Loucy (cell line): ENCODE data around the gene SEMA5A.

ENCODE experiments used
- H2AFZ ChIP-seq: fragments of 200-600 bp; sonication (generic); 2 replicates; pipeline ENCODE4 v1.6.0; 2016; ENCODE audit warnings: antibody characterized with exemption, mild to moderate bottlenecking, low read length, moderate library complexity
- H3F3A ChIP-seq: fragments of 200-600 bp; 2 replicates; pipeline ENCODE4 v1.6.0; 2016; ENCODE audit warnings: antibody characterized with exemption, low read depth, mild to moderate bottlenecking
- H3K27me3 ChIP-seq: fragments of 200-600 bp; sonication (generic); 2 replicates; pipeline ENCODE4 v1.6.1; 2014; ENCODE audit warnings: low read length, mild to moderate bottlenecking; ENCODE audit not compliant: insufficient read depth, poor library complexity, severe bottlenecking
- H3K36me3 ChIP-seq: fragments of 200-600 bp; sonication (generic); 2 replicates; pipeline ENCODE4 v1.6.1; 2016; ENCODE audit warnings: low read length; ENCODE audit not compliant: insufficient read depth
- H3K4me1 ChIP-seq: fragments of 200-600 bp; sonication (generic); 2 replicates; pipeline ENCODE4 v1.5.1; 2014; ENCODE audit warnings: low read length, mild to moderate bottlenecking; ENCODE audit not compliant: insufficient read depth, poor library complexity, severe bottlenecking
- H3K4me2 ChIP-seq: fragments of 200-600 bp; sonication (generic); 2 replicates; pipeline ENCODE4 v1.6.0; 2014; ENCODE audit warnings: antibody characterized with exemption, low read length, low read depth, mild to moderate bottlenecking; ENCODE audit not compliant: poor library complexity, severe bottlenecking
- H3K4me3 ChIP-seq: fragments of 200-600 bp; sonication (generic); 2 replicates; pipeline ENCODE4 v1.5.1; 2014; ENCODE audit warnings: low read length, mild to moderate bottlenecking, mixed read lengths; ENCODE audit not compliant: poor library complexity, severe bottlenecking
- H3K79me2 ChIP-seq: fragments of 200-600 bp; sonication (generic); 2 replicates; pipeline ENCODE4 v1.6.1; 2014; ENCODE audit warnings: low read length; ENCODE audit not compliant: insufficient read depth
- H3K9ac ChIP-seq: fragments of 200-600 bp; sonication (generic); 2 replicates; pipeline ENCODE4 v1.6.0; 2014; ENCODE audit warnings: mild to moderate bottlenecking, low read depth, low read length, moderate library complexity; ENCODE audit not compliant: poor library complexity, severe bottlenecking
- H3K9me2 ChIP-seq: fragments of 200-600 bp; sonication (generic); replicated peaks from 2 replicates; pipeline ENCODE4 v1.6.1; 2016; ENCODE audit warnings: low read depth, low read length, mixed read lengths
- H3K9me3 ChIP-seq: fragments of 200-600 bp; sonication (generic); 2 replicates; pipeline ENCODE4 v1.6.1; 2014; ENCODE audit warnings: mild to moderate bottlenecking, antibody characterized with exemption, low read length, low read depth; ENCODE audit not compliant: insufficient read depth
- H4K20me1 ChIP-seq: fragments of 200-600 bp; sonication (generic); 2 replicates; pipeline ENCODE4 v1.6.0; 2014; ENCODE audit warnings: antibody characterized with exemption, low read length, mild to moderate bottlenecking; ENCODE audit not compliant: insufficient read depth, poor library complexity, severe bottlenecking
- EZH2phosphoT487 ChIP-seq: fragments of 200-600 bp; IDR thresholded peaks from 2 replicates; pipeline ENCODE4 v1.6.1; 2018; ENCODE audit warnings: antibody characterized with exemption, mild to moderate bottlenecking, moderate library complexity, borderline replicate concordance
- TF ChIP-seq, protein P1 (sequence below): fragments of 200-600 bp; sonication (generic); conservative IDR thresholded peaks from 2 replicates; pipeline ENCODE4 v1.5.1; 2014; ENCODE audit warnings: mild to moderate bottlenecking, antibody characterized with exemption, low read length

SEMA5A gene

DNA sequence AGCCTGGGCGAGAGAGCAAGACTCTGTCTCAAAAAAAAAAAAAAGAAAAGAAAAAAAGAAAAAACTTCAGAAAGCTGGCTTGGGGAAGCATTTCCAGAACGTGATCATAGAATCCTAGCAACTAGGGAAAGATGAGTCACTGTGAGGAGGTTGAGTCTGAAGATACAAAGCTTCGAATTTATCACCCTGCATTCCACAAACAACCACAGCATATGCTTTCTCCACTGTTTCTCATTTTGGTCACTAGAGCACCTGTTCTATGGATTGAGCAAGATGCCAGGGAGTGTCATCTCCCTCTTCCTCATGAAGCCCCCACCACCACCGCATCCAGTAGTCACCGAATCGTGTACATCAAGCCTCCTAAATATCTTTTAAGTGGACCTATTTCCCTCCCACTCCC lies 37.9 kb downstream of the SEMA5A start:
- Histone ChIP-seq H3K36me3 (no peaks in the 10 kb centered on the region), H3K4me3 (no peak overlapping the region), H3F3A (no peaks in the 10 kb centered on the region), H4K20me1 (no peaks in the 10 kb centered on the region), H2AFZ (no peak overlapping the region), H3K4me1 (no peaks in the 10 kb centered on the region), H3K4me2 (no peak overlapping the region), H3K9me3 (no peaks in the 10 kb centered on the region), H3K9ac (no peak overlapping the region), H3K79me2 (no peaks in the 10 kb centered on the region), H3K27me3 (no peaks in the 10 kb centered on the region), H3K9me2 (no peaks in the 10 kb centered on the region)
- TF ChIP-seq, protein P1, sequence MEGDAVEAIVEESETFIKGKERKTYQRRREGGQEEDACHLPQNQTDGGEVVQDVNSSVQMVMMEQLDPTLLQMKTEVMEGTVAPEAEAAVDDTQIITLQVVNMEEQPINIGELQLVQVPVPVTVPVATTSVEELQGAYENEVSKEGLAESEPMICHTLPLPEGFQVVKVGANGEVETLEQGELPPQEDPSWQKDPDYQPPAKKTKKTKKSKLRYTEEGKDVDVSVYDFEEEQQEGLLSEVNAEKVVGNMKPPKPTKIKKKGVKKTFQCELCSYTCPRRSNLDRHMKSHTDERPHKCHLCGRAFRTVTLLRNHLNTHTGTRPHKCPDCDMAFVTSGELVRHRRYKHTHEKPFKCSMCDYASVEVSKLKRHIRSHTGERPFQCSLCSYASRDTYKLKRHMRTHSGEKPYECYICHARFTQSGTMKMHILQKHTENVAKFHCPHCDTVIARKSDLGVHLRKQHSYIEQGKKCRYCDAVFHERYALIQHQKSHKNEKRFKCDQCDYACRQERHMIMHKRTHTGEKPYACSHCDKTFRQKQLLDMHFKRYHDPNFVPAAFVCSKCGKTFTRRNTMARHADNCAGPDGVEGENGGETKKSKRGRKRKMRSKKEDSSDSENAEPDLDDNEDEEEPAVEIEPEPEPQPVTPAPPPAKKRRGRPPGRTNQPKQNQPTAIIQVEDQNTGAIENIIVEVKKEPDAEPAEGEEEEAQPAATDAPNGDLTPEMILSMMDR = no peak
- TF ChIP-seq EZH2phosphoT487 = no peak

- Histone ChIP-seq H3K4me2 (no peak overlapping the region), H2AFZ (no peak overlapping the region), H3K9me2 (no peaks in the 10 kb centered on the region), H3K36me3 (no peaks in the 10 kb centered on the region), H3K27me3 (no peaks in the 10 kb centered on the region), H3K9ac (no peak overlapping the region), H4K20me1 (no peaks in the 10 kb centered on the region), H3K4me1 (no peaks in the 10 kb centered on the region), H3K79me2 (no peaks in the 10 kb centered on the region), H3F3A (no peaks in the 10 kb centered on the region), H3K9me3 (no peaks in the 10 kb centered on the region), H3K4me3 (no peak overlapping the region)
- TF ChIP-seq, protein P1 = no peak
- TF ChIP-seq EZH2phosphoT487 = no peak
Observed at GRCh38 chr5:9505225-9505624, 40.6 kb downstream of the SEMA5A start.

GRCh38 chr5:9502864-9503263 lies 43.0 kb downstream of the SEMA5A start:
- no peaks in the 10 kb centered on the region for H3K27me3 ChIP-seq
- H3K9me3 ChIP-seq = no peaks in the 10 kb centered on the region
- no peaks in the 10 kb centered on the region for H3K9me2 ChIP-seq
- H3K36me3 ChIP-seq = no peaks in the 10 kb centered on the region
- H3K4me2 ChIP-seq = no peak overlapping the region
- H3K9ac ChIP-seq = no peak overlapping the region
- H3K79me2 ChIP-seq = no peaks in the 10 kb centered on the region
- no peaks in the 10 kb centered on the region for H4K20me1 ChIP-seq
- TF ChIP-seq EZH2phosphoT487 = no peak
- no peaks in the 10 kb centered on the region for H3K4me1 ChIP-seq
- H2AFZ ChIP-seq = no peak overlapping the region
- no peaks in the 10 kb centered on the region for H3F3A ChIP-seq
- no peak overlapping the region for H3K4me3 ChIP-seq

- no peaks in the 10 kb centered on the region for H3K36me3 ChIP-seq
- TF ChIP-seq, protein P1 = no peak
- TF ChIP-seq EZH2phosphoT487 = no peak
- no peaks in the 10 kb centered on the region for H3K4me1 ChIP-seq
- H3K4me2 ChIP-seq = no peak overlapping the region
- no peaks in the 10 kb centered on the region for H3K9me3 ChIP-seq
- H3K4me3 ChIP-seq = no peak overlapping the region
- H2AFZ ChIP-seq = no peak overlapping the region
- no peaks in the 10 kb centered on the region for H3F3A ChIP-seq
- H3K79me2 ChIP-seq = no peaks in the 10 kb centered on the region
- H4K20me1 ChIP-seq = no peaks in the 10 kb centered on the region
- no peak overlapping the region for H3K9ac ChIP-seq
- H3K9me2 ChIP-seq = no peaks in the 10 kb centered on the region
- no peaks in the 10 kb centered on the region for H3K27me3 ChIP-seq
Observed at GRCh38 chr5:9502050-9502834, 43.6 kb downstream of the SEMA5A start.
